Gastrocnemius medialis (tissue), 4 donors: Measurements from ENCODE around the gene SLC25A1. TPM values are rescaled to one million over a fixed set of nuclear protein-coding genes. Genes with fewer than 3 reads are reported as not detected.
A peak's percentile ranks its signal among the peaks of the same experiment; 100 is the strongest.

Experiments used
- ATAC-seq, 2 donors: fragments of 150-250 bp; one replicate each; pipeline ENCODE4 v1.9.1; 2016
- DNase-seq, 2 donors: peaks; one replicate each; pipeline ENCODE4 v3.0.0-alpha.2; 2019
- H3K27ac ChIP-seq, 4 donors: fragments of 200-600 bp; sonication (generic); 1 replicate in 1 of 4; 2 replicates in 3 of 4; pipeline ENCODE4 v1.5.1; 2016 to 2018; ENCODE audit warnings: mild to moderate bottlenecking in 2 of 4, moderate library complexity in 1 of 4
- H3K27me3 ChIP-seq, 3 donors: fragments of 200-600 bp; sonication (generic) in 2 of 3; 1 replicate in 1 of 3; 2 replicates in 2 of 3; pipeline versions ENCODE4 v1.5.1 to v1.6.0; 2016 to 2019; ENCODE audit warnings: mild to moderate bottlenecking in 1 of 3, moderate library complexity in 1 of 3
- H3K36me3 ChIP-seq, 2 donors: fragments of 200-600 bp; sonication (generic) in 1 of 2; one replicate each; pipeline ENCODE4 v1.5.1; 2017 to 2018
- H3K4me1 ChIP-seq, 2 donors: fragments of 200-600 bp; sonication (generic) in 1 of 2; one replicate each; pipeline ENCODE4 v1.5.1; 2016 to 2017; ENCODE audit warnings: mild to moderate bottlenecking in 2 of 2
- H3K4me3 ChIP-seq, 4 donors: fragments of 200-600 bp; sonication (generic) in 3 of 4; 1 replicate in 1 of 4; 2 replicates in 3 of 4; pipeline ENCODE4 v1.5.1; 2016 to 2019; ENCODE audit warnings: mild to moderate bottlenecking in 2 of 4
- H3K9me3 ChIP-seq, 3 donors: fragments of 200-600 bp; sonication (generic) in 2 of 3; 1 replicate in 1 of 3; 2 replicates in 2 of 3; pipeline ENCODE4 v1.5.1; 2016 to 2019
- CTCF ChIP-seq, 5 experiments: fragments of 450-650 bp in 3 of 5; fragments of 200-600 bp in 2 of 5; sonication (generic) in 2 of 5; IDR thresholded peaks in 4 of 5; conservative IDR thresholded peaks in 1 of 5; 1 replicate in 4 of 5; 2 replicates in 1 of 5; pipeline ENCODE4 v1.5.1; 2016 to 2019; ENCODE audit warnings: antibody characterized with exemption in 5 of 5, mild to moderate bottlenecking in 3 of 5, moderate library complexity in 3 of 5
- POLR2A ChIP-seq, 2 donors: fragments of 450-650 bp; IDR thresholded peaks; one replicate each; pipeline ENCODE4 v1.6.1; 2017; ENCODE audit warnings: antibody characterized with exemption in 2 of 2, mild to moderate bottlenecking in 2 of 2, moderate library complexity in 2 of 2
- in situ Hi-C, 4 donors: fragments of 200-750 bp; cut with MboI; loops; one replicate each; pipeline versions ENCODE4 v1.15.0 to v1.8.0; 2017; ENCODE audit warnings: low sequenced_read_pairs in 4 of 4
- intact Hi-C: fragments of 100-400 bp; cut with DNase I; formaldehyde crosslinking; loops from one replicate; pipeline ENCODE4 v1.15.1; 2023; ENCODE audit warnings: low total_unique reads
- total RNA-seq, 4 donors: library from RNA; depleted of rRNA; stranded (reverse); fragments of >200 nt; gene quantifications; one replicate each; pipeline versions ENCODE4 v1.1.0 to v1.2.3, GENCODE V29; 2016

The SLC25A1 gene
- total RNA-seq, 4 donors from 2014 or later, result 10.5 to 16.6 (median 13.5) TPM

DNA sequence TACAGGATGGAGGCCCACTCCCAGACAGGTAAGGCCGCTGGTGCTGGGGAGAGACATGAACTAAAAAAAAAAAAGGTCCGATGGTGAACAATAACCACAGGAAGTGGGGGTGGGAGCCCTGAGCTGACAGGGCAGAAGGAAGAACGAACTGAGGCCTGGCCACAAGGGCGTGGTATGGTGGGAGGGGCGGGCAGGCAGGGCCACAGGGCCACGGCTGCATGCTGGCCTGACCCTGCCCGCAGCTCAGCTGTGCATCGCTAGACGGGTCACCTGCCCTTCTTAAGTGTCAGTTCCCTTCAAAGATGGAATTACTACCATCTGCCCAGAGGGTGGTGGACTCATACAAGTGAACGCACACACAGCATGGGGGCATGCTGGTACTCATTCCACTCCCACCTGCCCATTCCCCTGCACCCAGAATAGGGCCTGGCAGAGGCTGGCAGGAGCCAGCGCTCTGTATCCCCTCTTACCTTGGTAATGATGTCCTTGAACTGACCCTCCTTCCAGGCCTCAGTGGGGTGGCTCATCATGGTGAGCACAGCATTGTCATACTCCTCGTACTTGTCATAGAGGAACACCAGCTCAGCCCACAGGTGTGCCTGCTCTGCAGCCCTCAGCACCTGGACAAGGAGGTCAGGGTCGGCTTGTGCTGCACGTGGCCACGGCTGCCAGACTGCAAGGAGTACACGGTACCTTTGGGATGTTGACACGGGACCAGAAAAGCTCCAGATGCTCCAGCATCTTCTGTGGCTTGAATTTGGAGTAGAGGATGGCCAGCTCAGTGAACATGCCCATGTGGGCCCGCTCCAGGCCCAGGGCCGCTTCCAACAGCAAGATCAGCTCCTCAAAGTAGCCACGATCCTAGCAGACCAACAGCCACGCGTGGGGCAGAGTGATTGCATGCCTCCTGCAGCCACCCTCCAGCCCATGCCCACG, 17.5 kb upstream of the SLC25A1 start:
- in situ Hi-C loops (loop anchor here in 1 of 4 donors (25.0 kb wide), 1 partner anchor 266 kb away; no protein-coding TSS in a partner anchor), intact Hi-C loops (no loop called here)
- Histone ChIP-seq H3K27me3 (no peaks in the 10 kb centered on the region), H3K36me3 (peaks cover 0 to 91% of the 10 kb centered on the region in 2 donors), H3K4me1 (no peaks in the 10 kb centered on the region), H3K9me3 (no peaks in the 10 kb centered on the region), H3K27ac (no peak overlapping the region), H3K4me3 (no peak overlapping the region)
- DNase-seq (peak in 1 of 2 donors; percentile 11), ATAC-seq (peak in 1 of 2 donors; percentile 9)
- TF ChIP-seq CTCF (IDR thresholded peaks at IDR 0.05 in 4 of 5, conservative IDR thresholded peaks at IDR 0.05 in 1 of 5), result no peak
- TF ChIP-seq POLR2A (IDR thresholded peaks at IDR 0.05), result no peak

DNA sequence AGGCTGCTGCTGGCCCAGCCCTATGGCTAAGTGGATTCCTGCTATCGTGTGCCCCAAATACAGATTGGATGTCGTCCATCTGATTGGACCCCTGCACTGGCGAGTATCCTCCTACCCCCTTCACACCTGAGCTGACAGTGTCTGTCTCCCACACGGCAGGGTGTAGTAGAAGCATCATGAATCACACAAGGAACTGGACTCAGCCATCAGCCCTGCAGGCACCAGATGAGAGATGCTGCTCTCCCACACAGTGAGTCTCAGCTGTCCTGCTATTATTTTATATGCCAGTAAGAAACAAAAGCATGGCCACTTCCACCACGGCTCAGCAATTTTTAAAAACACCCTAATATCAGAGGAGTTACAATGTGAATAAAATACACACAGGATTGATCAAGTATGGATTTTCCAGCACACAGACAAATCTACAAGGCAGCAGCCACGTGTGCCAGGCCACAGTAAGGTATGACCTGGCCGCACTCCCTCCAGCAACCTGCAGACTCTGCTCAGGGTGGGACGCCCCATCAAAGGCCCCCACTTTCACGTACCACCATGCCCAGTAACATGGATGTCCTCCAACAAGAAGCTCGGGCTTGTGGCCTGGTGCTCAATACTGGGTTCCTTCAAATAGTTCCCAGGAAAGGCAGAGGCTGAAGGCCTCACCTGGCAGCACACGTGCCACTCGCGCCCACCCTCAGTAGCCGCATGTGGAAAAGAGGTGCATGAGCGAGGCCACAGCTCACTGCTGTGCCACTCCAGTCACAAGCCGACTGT, 16.4 kb upstream of the SLC25A1 start:
- in situ Hi-C loops, result loop anchor here in 1 of 4 donors (25.0 kb wide), 1 partner anchor 267 kb away; no protein-coding TSS in a partner anchor
- Histone ChIP-seq H3K27me3 (no peaks in the 10 kb centered on the region), H3K4me1 (no peaks in the 10 kb centered on the region), H3K36me3 (peaks cover 0 to 87% of the 10 kb centered on the region in 2 donors), H3K4me3 (no peak overlapping the region), H3K27ac (no peak overlapping the region), H3K9me3 (no peaks in the 10 kb centered on the region)
- no peak for ATAC-seq
- DNase-seq, result peak in 1 of 2 donors; percentile 10
- TF ChIP-seq CTCF (IDR thresholded peaks at IDR 0.05 in 4 of 5, conservative IDR thresholded peaks at IDR 0.05 in 1 of 5) (no peak), POLR2A (IDR thresholded peaks at IDR 0.05) (no peak)
- intact Hi-C loops, result no loop called here

GRCh38 chr22:19193879-19194278, 15.3 kb upstream of the SLC25A1 start:
- DNase-seq (peak in 1 of 2 donors; percentile 5), ATAC-seq (no peak)
- Histone ChIP-seq H3K9me3 (no peaks in the 10 kb centered on the region), H3K4me3 (no peak overlapping the region), H3K27me3 (no peaks in the 10 kb centered on the region), H3K27ac (no peak overlapping the region), H3K36me3 (peaks cover 0 to 85% of the 10 kb centered on the region in 2 donors), H3K4me1 (no peaks in the 10 kb centered on the region)
- in situ Hi-C loops, result loop anchor here in 1 of 4 donors (25.0 kb wide), 1 partner anchor 268 kb away; no protein-coding TSS in a partner anchor
- no peak for TF ChIP-seq POLR2A (IDR thresholded peaks at IDR 0.05)
- TF ChIP-seq CTCF (IDR thresholded peaks at IDR 0.05 in 4 of 5, conservative IDR thresholded peaks at IDR 0.05 in 1 of 5), result no peak
- intact Hi-C loops, result no loop called here

GRCh38 chr22:19187716-19188563, 9.4 kb upstream of the SLC25A1 start:
- TF ChIP-seq POLR2A (IDR thresholded peaks at IDR 0.05) (no peak), CTCF (IDR thresholded peaks at IDR 0.05 in 4 of 5, conservative IDR thresholded peaks at IDR 0.05 in 1 of 5) (no peak)
- H3K27me3 ChIP-seq, result no peaks in the 10 kb centered on the region
- intact Hi-C loops (no loop called here), in situ Hi-C loops (loop anchor here in 1 of 4 donors (25.0 kb wide), 1 partner anchor 274 kb away; no protein-coding TSS in a partner anchor)
- no peaks in the 10 kb centered on the region for H3K9me3 ChIP-seq
- H3K27ac ChIP-seq, result no peak overlapping the region
- no peaks in the 10 kb centered on the region for H3K4me1 ChIP-seq
- peaks cover 0 to 80% of the 10 kb centered on the region in 2 donors for H3K36me3 ChIP-seq
- DNase-seq, result no peak
- ATAC-seq, result no peak
- H3K4me3 ChIP-seq, result no peak overlapping the region
